DMS79 treated with DMSO at 0.1 percent for 48 hours (cell line): Measurements from ENCODE around the gene FKBP5.
"Not testable (repeated sequence)": the region's sequence is repeated elsewhere in the genome, so short reads cannot be mapped to it uniquely, and the experiment has no call there.

Experiments used
- DNase-seq: peaks from one replicate; lab custom pipeline; 2025; lab: John Stamatoyannopoulos, UW

Gene FKBP5

GRCh38 chr6:35609588-35609987, 79.1 kb downstream of the FKBP5 start:
- DNase-seq = no peak

- no peak for DNase-seq
These were observed 81.0 kb downstream of the FKBP5 start for GRCh38 chr6:35607517-35608233.

GRCh38 chr6:35605600-35605999, 83.1 kb downstream of the FKBP5 start:
- no peak for DNase-seq

- no peak for DNase-seq
These were observed 85.2 kb downstream of the FKBP5 start for GRCh38 chr6:35603326-35604202.

- no peak for DNase-seq
These were observed 86.4 kb downstream of the FKBP5 start for GRCh38 chr6:35602133-35602946.

- peak; percentile 55 for DNase-seq
These were observed 87.2 kb downstream of the FKBP5 start for GRCh38 chr6:35601331-35602132.

- no peak for DNase-seq
These were observed 88.0 kb downstream of the FKBP5 start for GRCh38 chr6:35600659-35601125.

- no peak for DNase-seq
These were observed 88.7 kb downstream of the FKBP5 start for GRCh38 chr6:35599761-35600658.

- not testable (repeated sequence) for DNase-seq
These were observed 90.1 kb downstream of the FKBP5 start for GRCh38 chr6:35598621-35599020.

GRCh38 chr6:35596448-35597442, 92.0 kb downstream of the FKBP5 start:
- DNase-seq = no peak

GRCh38 chr6:35594503-35595186, 94.1 kb downstream of the FKBP5 start:
- DNase-seq = no peak

GRCh38 chr6:35592178-35592577, 96.5 kb downstream of the FKBP5 start:
- DNase-seq = no peak

- DNase-seq = no peak
These were observed 98.1 kb downstream of the FKBP5 start for GRCh38 chr6:35590622-35591066.

- DNase-seq = no peak
These were observed 98.8 kb downstream of the FKBP5 start for GRCh38 chr6:35589904-35590303.

GRCh38 chr6:35589201-35589739, 99.4 kb downstream of the FKBP5 start:
- no peak for DNase-seq

GRCh38 chr6:35587167-35587566, 101.5 kb downstream of the FKBP5 start:
- no peak for DNase-seq

- no peak for DNase-seq
These were observed 102.2 kb downstream of the FKBP5 start for GRCh38 chr6:35586542-35586941.

- DNase-seq = no peak
These were observed 103.1 kb downstream of the FKBP5 start for GRCh38 chr6:35585658-35586057.
